OCI-LY3 (cell line): ENCODE measurements around the gene MEN1.

Experiments used
- CTCF ChIP-seq: fragments of 200-600, 300-600 bp; sonication (generic); IDR thresholded peaks from 2 replicates; pipeline ENCODE4 v1.5.1; 2014; ENCODE audit warnings: antibody characterized with exemption, low read length, low read depth
- EZH2phosphoT487 ChIP-seq: fragments of 200-600 bp; shearing (Covaris generic); IDR thresholded peaks from 2 replicates; pipeline ENCODE4 v1.6.1; 2018; ENCODE audit warnings: antibody characterized with exemption, mixed run types, low read depth

GRCh38 chr11:64842366-64842759 is 32.0 kb upstream of the MEN1 start:
- TF ChIP-seq CTCF (no peak), EZH2phosphoT487 (no peak)
